Measurements from ENCODE around the gene CHL1.

CHL1 gene

GRCh38 chr3:411226-411625 lies 214.7 kb downstream of the CHL1 start:
- DNase-seq = no peak

- DNase-seq = no peak
Measured at GRCh38 chr3:414063-414462, 217.5 kb downstream of the CHL1 start.

- DNase-seq = no peak
Measured at GRCh38 chr3:418239-418929, 221.8 kb downstream of the CHL1 start.

- DNase-seq = no peak
Measured at GRCh38 chr3:420584-420983, 224.0 kb downstream of the CHL1 start.

- no peak for DNase-seq
Measured at GRCh38 chr3:425079-425478, 228.5 kb downstream of the CHL1 start.

GRCh38 chr3:426072-426471 lies 229.5 kb downstream of the CHL1 start:
- DNase-seq = no peak

GRCh38 chr3:427128-427527 lies 230.6 kb downstream of the CHL1 start:
- DNase-seq = no peak

- DNase-seq = no peak
Measured at GRCh38 chr3:430186-430585, 233.6 kb downstream of the CHL1 start.

- no peak for DNase-seq
Measured at GRCh38 chr3:435161-435560, 238.6 kb downstream of the CHL1 start.

- no peak for DNase-seq
Measured at GRCh38 chr3:436053-436452, 239.5 kb downstream of the CHL1 start.

- no peak for DNase-seq
Measured at GRCh38 chr3:440826-441225, 244.3 kb downstream of the CHL1 start.

- DNase-seq = no peak
Measured at GRCh38 chr3:445960-446359, 249.4 kb downstream of the CHL1 start.

GRCh38 chr3:447671-448070 lies 251.1 kb downstream of the CHL1 start:
- no peak for DNase-seq

- DNase-seq = no peak
Measured at GRCh38 chr3:449711-450110, 253.1 kb downstream of the CHL1 start.

- DNase-seq = no peak
Measured at GRCh38 chr3:452221-452620, 255.7 kb downstream of the CHL1 start.

GRCh38 chr3:453106-453505 lies 256.5 kb downstream of the CHL1 start:
- no peak for DNase-seq

GRCh38 chr3:454986-455385 lies 258.4 kb downstream of the CHL1 start:
- DNase-seq = no peak

GRCh38 chr3:458124-458523 lies 261.6 kb downstream of the CHL1 start:
- no peak for DNase-seq

GRCh38 chr3:458653-459310 lies 262.2 kb downstream of the CHL1 start:
- no peak for DNase-seq
